K562 (cell line): ENCODE results near the gene ANK3. TPM values are rescaled to one million over a fixed set of nuclear protein-coding genes. Genes with fewer than 3 reads are reported as not detected.

ENCODE experiments used
- CEBPZ ChIP-seq: fragments of 150-350 bp; IDR thresholded peaks from 2 replicates; pipeline ENCODE4 v1.6.1; 2014; ENCODE audit warnings: low read depth, mild to moderate bottlenecking, low read length, borderline replicate concordance
- OTX1 ChIP-seq: fragments of 450-650 bp; formaldehyde crosslinking; IDR thresholded peaks from 2 replicates; pipeline ENCODE4 v1.4.0; 2022; ENCODE audit warnings: mild to moderate bottlenecking
- RUNX1 ChIP-seq: sonication (generic); IDR thresholded peaks from 2 replicates; pipeline ENCODE4 v1.6.1; 2016; ENCODE audit warnings: antibody characterized with exemption, low read depth
- SMAD1 ChIP-seq: fragments of 150-350 bp; IDR thresholded peaks from 2 replicates; pipeline ENCODE4 v1.6.1; 2014; ENCODE audit warnings: low read length, low read depth; ENCODE audit not compliant: partially characterized antibody
- ZSCAN29 ChIP-seq: fragments of 450-650 bp; IDR thresholded peaks from 2 replicates; pipeline ENCODE4 v1.6.1; 2017
- polyA plus RNA-seq, 8 experiments: library from polyadenylated mRNA; depleted of rRNA in 4 of 8; stranded (reverse) in 5 of 8; unstranded in 3 of 8; fragments of >200 nt; fragmentation: Nextera tagmentation in 2 of 8; fragmentation: Illumina TruSeq in 1 of 8; extraction: Ambion mirVana in 2 of 8; extraction: Trizol in 1 of 8; gene quantifications; 2 replicates each; pipeline versions ENCODE4 v1.2.1 to v1.2.3, GENCODE V29; 2011 to 2014; ENCODE audit warnings: inconsistent platforms in 1 of 8, missing spikeins in 1 of 8
- total RNA-seq, 7 experiments: library from RNA; depleted of rRNA in 6 of 7; stranded (reverse); fragments of >200 nt in 6 of 7; fragmentation: Illumina TruSeq in 2 of 7; extraction: Trizol in 2 of 7; gene quantifications; 2 replicates each; pipeline versions ENCODE4 v1.2.1 to v1.2.3, GENCODE V29; 2011 to 2021; ENCODE audit warnings: low replicate concordance in 1 of 7
- TF ChIP-seq, protein P1 (sequence below): sonication (generic); formaldehyde crosslinking; IDR thresholded peaks from 2 replicates; pipeline ENCODE4 v1.4.0; 2020; ENCODE audit warnings: mild to moderate bottlenecking, missing genetic modification reagents
- TF ChIP-seq, protein P2 (sequence below): fragments of 200-400 bp; formaldehyde crosslinking; IDR thresholded peaks from 2 replicates; pipeline ENCODE4 v1.6.1; 2017; ENCODE audit warnings: mild to moderate bottlenecking, low read depth, low read length, moderate library complexity
- TF ChIP-seq, protein P3 (sequence below): fragments of 450-650 bp; formaldehyde crosslinking; conservative IDR thresholded peaks from 2 replicates; pipeline ENCODE4 v1.4.0; 2022; ENCODE audit warnings: mild to moderate bottlenecking, missing genetic modification characterization
- TF ChIP-seq, protein P4 (sequence below): sonication (generic); formaldehyde crosslinking; IDR thresholded peaks from 2 replicates; pipeline ENCODE4 v1.8.0; 2022; ENCODE audit warnings: mild to moderate bottlenecking, missing genetic modification reagents

The ANK3 gene
- total and polyA plus RNA-seq, 9 of the 15 experiments (the other 6 are each of a cell fraction or from before 2014, with no cell fraction given), result 10.0 to 32.3 (median 17.9) TPM

- TF ChIP-seq, protein P1, sequence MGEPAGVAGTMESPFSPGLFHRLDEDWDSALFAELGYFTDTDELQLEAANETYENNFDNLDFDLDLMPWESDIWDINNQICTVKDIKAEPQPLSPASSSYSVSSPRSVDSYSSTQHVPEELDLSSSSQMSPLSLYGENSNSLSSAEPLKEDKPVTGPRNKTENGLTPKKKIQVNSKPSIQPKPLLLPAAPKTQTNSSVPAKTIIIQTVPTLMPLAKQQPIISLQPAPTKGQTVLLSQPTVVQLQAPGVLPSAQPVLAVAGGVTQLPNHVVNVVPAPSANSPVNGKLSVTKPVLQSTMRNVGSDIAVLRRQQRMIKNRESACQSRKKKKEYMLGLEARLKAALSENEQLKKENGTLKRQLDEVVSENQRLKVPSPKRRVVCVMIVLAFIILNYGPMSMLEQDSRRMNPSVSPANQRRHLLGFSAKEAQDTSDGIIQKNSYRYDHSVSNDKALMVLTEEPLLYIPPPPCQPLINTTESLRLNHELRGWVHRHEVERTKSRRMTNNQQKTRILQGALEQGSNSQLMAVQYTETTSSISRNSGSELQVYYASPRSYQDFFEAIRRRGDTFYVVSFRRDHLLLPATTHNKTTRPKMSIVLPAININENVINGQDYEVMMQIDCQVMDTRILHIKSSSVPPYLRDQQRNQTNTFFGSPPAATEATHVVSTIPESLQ (CRISPR knock-in tag), result 0 out of 2 replicates have a peak, but pooled peaks have one; percentile 41
- TF ChIP-seq, protein P2, sequence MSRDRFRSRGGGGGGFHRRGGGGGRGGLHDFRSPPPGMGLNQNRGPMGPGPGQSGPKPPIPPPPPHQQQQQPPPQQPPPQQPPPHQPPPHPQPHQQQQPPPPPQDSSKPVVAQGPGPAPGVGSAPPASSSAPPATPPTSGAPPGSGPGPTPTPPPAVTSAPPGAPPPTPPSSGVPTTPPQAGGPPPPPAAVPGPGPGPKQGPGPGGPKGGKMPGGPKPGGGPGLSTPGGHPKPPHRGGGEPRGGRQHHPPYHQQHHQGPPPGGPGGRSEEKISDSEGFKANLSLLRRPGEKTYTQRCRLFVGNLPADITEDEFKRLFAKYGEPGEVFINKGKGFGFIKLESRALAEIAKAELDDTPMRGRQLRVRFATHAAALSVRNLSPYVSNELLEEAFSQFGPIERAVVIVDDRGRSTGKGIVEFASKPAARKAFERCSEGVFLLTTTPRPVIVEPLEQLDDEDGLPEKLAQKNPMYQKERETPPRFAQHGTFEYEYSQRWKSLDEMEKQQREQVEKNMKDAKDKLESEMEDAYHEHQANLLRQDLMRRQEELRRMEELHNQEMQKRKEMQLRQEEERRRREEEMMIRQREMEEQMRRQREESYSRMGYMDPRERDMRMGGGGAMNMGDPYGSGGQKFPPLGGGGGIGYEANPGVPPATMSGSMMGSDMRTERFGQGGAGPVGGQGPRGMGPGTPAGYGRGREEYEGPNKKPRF, result no peak
- TF ChIP-seq CEBPZ, result no peak
- no peak for TF ChIP-seq SMAD1
- TF ChIP-seq, protein P3, sequence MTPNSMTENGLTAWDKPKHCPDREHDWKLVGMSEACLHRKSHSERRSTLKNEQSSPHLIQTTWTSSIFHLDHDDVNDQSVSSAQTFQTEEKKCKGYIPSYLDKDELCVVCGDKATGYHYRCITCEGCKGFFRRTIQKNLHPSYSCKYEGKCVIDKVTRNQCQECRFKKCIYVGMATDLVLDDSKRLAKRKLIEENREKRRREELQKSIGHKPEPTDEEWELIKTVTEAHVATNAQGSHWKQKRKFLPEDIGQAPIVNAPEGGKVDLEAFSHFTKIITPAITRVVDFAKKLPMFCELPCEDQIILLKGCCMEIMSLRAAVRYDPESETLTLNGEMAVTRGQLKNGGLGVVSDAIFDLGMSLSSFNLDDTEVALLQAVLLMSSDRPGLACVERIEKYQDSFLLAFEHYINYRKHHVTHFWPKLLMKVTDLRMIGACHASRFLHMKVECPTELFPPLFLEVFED (CRISPR knock-in tag), result no peak
- TF ChIP-seq, protein P4, sequence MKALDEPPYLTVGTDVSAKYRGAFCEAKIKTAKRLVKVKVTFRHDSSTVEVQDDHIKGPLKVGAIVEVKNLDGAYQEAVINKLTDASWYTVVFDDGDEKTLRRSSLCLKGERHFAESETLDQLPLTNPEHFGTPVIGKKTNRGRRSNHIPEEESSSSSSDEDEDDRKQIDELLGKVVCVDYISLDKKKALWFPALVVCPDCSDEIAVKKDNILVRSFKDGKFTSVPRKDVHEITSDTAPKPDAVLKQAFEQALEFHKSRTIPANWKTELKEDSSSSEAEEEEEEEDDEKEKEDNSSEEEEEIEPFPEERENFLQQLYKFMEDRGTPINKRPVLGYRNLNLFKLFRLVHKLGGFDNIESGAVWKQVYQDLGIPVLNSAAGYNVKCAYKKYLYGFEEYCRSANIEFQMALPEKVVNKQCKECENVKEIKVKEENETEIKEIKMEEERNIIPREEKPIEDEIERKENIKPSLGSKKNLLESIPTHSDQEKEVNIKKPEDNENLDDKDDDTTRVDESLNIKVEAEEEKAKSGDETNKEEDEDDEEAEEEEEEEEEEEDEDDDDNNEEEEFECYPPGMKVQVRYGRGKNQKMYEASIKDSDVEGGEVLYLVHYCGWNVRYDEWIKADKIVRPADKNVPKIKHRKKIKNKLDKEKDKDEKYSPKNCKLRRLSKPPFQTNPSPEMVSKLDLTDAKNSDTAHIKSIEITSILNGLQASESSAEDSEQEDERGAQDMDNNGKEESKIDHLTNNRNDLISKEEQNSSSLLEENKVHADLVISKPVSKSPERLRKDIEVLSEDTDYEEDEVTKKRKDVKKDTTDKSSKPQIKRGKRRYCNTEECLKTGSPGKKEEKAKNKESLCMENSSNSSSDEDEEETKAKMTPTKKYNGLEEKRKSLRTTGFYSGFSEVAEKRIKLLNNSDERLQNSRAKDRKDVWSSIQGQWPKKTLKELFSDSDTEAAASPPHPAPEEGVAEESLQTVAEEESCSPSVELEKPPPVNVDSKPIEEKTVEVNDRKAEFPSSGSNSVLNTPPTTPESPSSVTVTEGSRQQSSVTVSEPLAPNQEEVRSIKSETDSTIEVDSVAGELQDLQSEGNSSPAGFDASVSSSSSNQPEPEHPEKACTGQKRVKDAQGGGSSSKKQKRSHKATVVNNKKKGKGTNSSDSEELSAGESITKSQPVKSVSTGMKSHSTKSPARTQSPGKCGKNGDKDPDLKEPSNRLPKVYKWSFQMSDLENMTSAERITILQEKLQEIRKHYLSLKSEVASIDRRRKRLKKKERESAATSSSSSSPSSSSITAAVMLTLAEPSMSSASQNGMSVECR (CRISPR knock-in tag), result no peak
- TF ChIP-seq OTX1 (CRISPR knock-in tag), result no peak
- TF ChIP-seq RUNX1, result no peak
- peak; percentile 31; the same call in 1 of the 2 replicates for TF ChIP-seq ZSCAN29
Measured at GRCh38 chr10:60073781-60074656, 315.7 kb downstream of the ANK3 start (continued).
